HepG2 (cell line): Measurements from ENCODE around the gene RPL18. TPM values are rescaled to one million over a fixed set of nuclear protein-coding genes. Genes with fewer than 3 reads are reported as not detected.

Experiments used
- BATF2 ChIP-seq: sonication (generic); formaldehyde crosslinking; IDR thresholded peaks from 2 replicates; pipeline ENCODE4 v1.8.0; 2022; ENCODE audit warnings: mild to moderate bottlenecking, missing genetic modification reagents, moderate library complexity
- CCDC6 ChIP-seq: sonication (generic); formaldehyde crosslinking; IDR thresholded peaks from 2 replicates; pipeline ENCODE4 v1.8.1; 2022; ENCODE audit warnings: mild to moderate bottlenecking, missing genetic modification reagents, moderate library complexity
- ETV6 ChIP-seq: sonication (generic); formaldehyde crosslinking; conservative IDR thresholded peaks from 2 replicates; pipeline ENCODE4 v1.4.0; 2020; ENCODE audit warnings: missing genetic modification reagents
- HMGXB4 ChIP-seq, 2 experiments: sonication (generic) in 1 of 2; formaldehyde crosslinking in 1 of 2; IDR thresholded peaks; 2 replicates each; pipeline versions ENCODE4 v1.4.0 to v1.6.1; 2018 to 2020; ENCODE audit warnings: missing genetic modification reagents in 2 of 2, borderline replicate concordance in 1 of 2, low read depth in 1 of 2, mild to moderate bottlenecking in 1 of 2, missing biosample characterization in 1 of 2
- HNF1B ChIP-seq: sonication (generic); formaldehyde crosslinking; IDR thresholded peaks from 2 replicates; pipeline ENCODE4 v1.5.1; 2020; ENCODE audit warnings: mild to moderate bottlenecking, moderate library complexity, missing genetic modification reagents
- KDM1A ChIP-seq: IDR thresholded peaks from 2 replicates; pipeline ENCODE4 v1.6.1; 2016; ENCODE audit warnings: missing compliant biosample characterization
- KDM6A ChIP-seq: IDR thresholded peaks from 2 replicates; pipeline ENCODE4 v1.6.1; 2016; ENCODE audit warnings: low read depth
- MIXL1 ChIP-seq: IDR thresholded peaks from 2 replicates; pipeline ENCODE4 v1.6.1; 2016
- MTERF4 ChIP-seq: sonication (generic); formaldehyde crosslinking; IDR thresholded peaks from 2 replicates; pipeline ENCODE4 v1.8.0; 2023; ENCODE audit warnings: mild to moderate bottlenecking, missing genetic modification reagents
- RBM39 ChIP-seq: fragments of 200-400 bp; formaldehyde crosslinking; IDR thresholded peaks from one replicate; pipeline ENCODE4 v1.6.1; 2018; ENCODE audit warnings: antibody characterized with exemption, mild to moderate bottlenecking, low read depth, low read length; ENCODE audit not compliant: poor library complexity, severe bottlenecking
- TRIM22 ChIP-seq: fragments of 450-650 bp; IDR thresholded peaks from 2 replicates; pipeline ENCODE4 v1.6.1; 2017
- ZBTB1 ChIP-seq: sonication (generic); formaldehyde crosslinking; IDR thresholded peaks from 2 replicates; pipeline ENCODE4 v1.4.0; 2020; ENCODE audit warnings: missing genetic modification reagents, borderline replicate concordance
- ZHX1 ChIP-seq: sonication (generic); formaldehyde crosslinking; IDR thresholded peaks from 2 replicates; pipeline ENCODE4 v1.8.1; 2022; ENCODE audit warnings: low read depth, mild to moderate bottlenecking, missing genetic modification reagents
- ZNF574 ChIP-seq: sonication (generic); formaldehyde crosslinking; IDR thresholded peaks from 2 replicates; pipeline ENCODE4 v1.4.0; 2020; ENCODE audit warnings: missing genetic modification reagents
- ZNF724P ChIP-seq: sonication (generic); formaldehyde crosslinking; IDR thresholded peaks from 2 replicates; pipeline ENCODE4 v1.8.0; 2022; ENCODE audit warnings: missing genetic modification reagents, borderline replicate concordance
- polyA plus RNA-seq, 8 experiments: library from polyadenylated mRNA; depleted of rRNA in 3 of 8; stranded (reverse) in 7 of 8; unstranded in 1 of 8; fragments of >200 nt; fragmentation: Illumina TruSeq in 4 of 8; extraction: Trizol in 4 of 8; gene quantifications; 2 replicates each; pipeline versions ENCODE4 v1.2.1 to v1.2.3, GENCODE V29; 2011 to 2016; ENCODE audit warnings: low read depth in 4 of 8, missing spikeins in 1 of 8, mixed read lengths in 1 of 8; ENCODE audit not compliant: insufficient read depth in 1 of 8
- total RNA-seq, 5 experiments: library from RNA; depleted of rRNA; stranded (reverse); fragments of >200 nt; fragmentation: Illumina TruSeq; extraction: Trizol; gene quantifications; 2 replicates each; pipeline ENCODE4 v1.2.3, GENCODE V29; 2016; ENCODE audit warnings: low read depth in 1 of 5

The RPL18 gene
- total and polyA plus RNA-seq, 2 of the 13 experiments (the other 11 are each of a cell fraction or from before 2014, with no cell fraction given) = 1,485 to 1,639 TPM

- TF ChIP-seq ZNF574 (peak; percentile 46; the same call in 1 of the 2 replicates), MIXL1 (no peak), ZBTB1 (CRISPR knock-in tag) (no peak), HMGXB4 (CRISPR knock-in tag; IDR thresholded peaks at IDR 0.05; ENCODE audit: borderline replicate concordance in 1 of 2, low read depth in 1 of 2) (peak; percentile 86 to 90; a peak in 3 of 4 replicates), ZNF724P (no peak), CCDC6 (CRISPR knock-in tag) (no peak), HNF1B (CRISPR knock-in tag) (0 out of 2 replicates have a peak, but pooled peaks have one; percentile 42), RBM39 (peak; percentile 51), MTERF4 (CRISPR knock-in tag) (no peak), BATF2 (CRISPR knock-in tag) (no peak), ZHX1 (no peak), ETV6 (CRISPR knock-in tag) (no peak), TRIM22 (no peak), KDM1A (CRISPR knock-in tag) (peak; percentile 86), KDM6A (no peak)
Measured at GRCh38 chr19:48588670-48589401, 30.1 kb downstream of the RPL18 start (continued).
